ENCODE data around the gene MYBPC1. TPM values are rescaled to one million over a fixed set of nuclear protein-coding genes. Genes with fewer than 3 reads are reported as not detected.
"Not testable (repeated sequence)": the region's sequence is repeated elsewhere in the genome, so short reads cannot be mapped to it uniquely, and the experiment has no call there.

The MYBPC1 gene
- not detected for total RNA-seq

- ChIA-PET POLR2A (no interaction called here), CTCF (no interaction called here)
- H3K27me3 Mint-ChIP-seq = no peaks in the 10 kb centered on the region
- intact Hi-C loops (cut with micrococcal nuclease) = no loop called here
- H3K4me3 Mint-ChIP-seq = no peak within 1 kb of the TSS
- no peaks in the 10 kb centered on the region for H3K36me3 Mint-ChIP-seq
- no peaks in the 10 kb centered on the region for H3K4me1 Mint-ChIP-seq (ENCODE audit: low read depth)
- H3K9me3 Mint-ChIP-seq = no peaks in the 10 kb centered on the region
- DNase-seq = no peak
- H3K27ac Mint-ChIP-seq = no peak within 1 kb of the TSS
Observed at GRCh38 chr12:101594700-101595099, at the start of gene MYBPC1. Gene MYBPC1, plus strand, starts transcription at chr12:101594971. Its CDS starts 100 bp downstream, at chr12:101595071.

GRCh38 chr12:101551362-101552114 lies 43.2 kb upstream of the MYBPC1 start:
- Mint-ChIP-seq H3K9me3 (no peaks in the 10 kb centered on the region), H3K4me1 (ENCODE audit: low read depth) (no peaks in the 10 kb centered on the region), H3K4me3 (no peak overlapping the region), H3K36me3 (no peaks in the 10 kb centered on the region), H3K27ac (no peak overlapping the region), H3K27me3 (peaks cover 9% of the 10 kb centered on the region)
- no peak for DNase-seq
- POLR2A ChIA-PET = no interaction called here
- CTCF ChIA-PET = no interaction called here
- intact Hi-C loops (cut with micrococcal nuclease) = no loop called here

- Mint-ChIP-seq H3K27ac (no peak overlapping the region), H3K27me3 (peaks cover 9% of the 10 kb centered on the region), H3K4me1 (ENCODE audit: low read depth) (no peaks in the 10 kb centered on the region), H3K4me3 (no peak overlapping the region), H3K36me3 (no peaks in the 10 kb centered on the region), H3K9me3 (no peaks in the 10 kb centered on the region)
- ChIA-PET POLR2A (no interaction called here), CTCF (no interaction called here)
- intact Hi-C loops (cut with micrococcal nuclease) = no loop called here
- DNase-seq = no peak
Observed at GRCh38 chr12:101552277-101552676, 42.5 kb upstream of the MYBPC1 start.

GRCh38 chr12:101557094-101557493 lies 37.7 kb upstream of the MYBPC1 start:
- Mint-ChIP-seq H3K27ac (no peak overlapping the region), H3K9me3 (peaks cover 2% of the 10 kb centered on the region), H3K27me3 (peaks cover 10% of the 10 kb centered on the region), H3K4me3 (no peak overlapping the region), H3K4me1 (ENCODE audit: low read depth) (no peaks in the 10 kb centered on the region), H3K36me3 (no peaks in the 10 kb centered on the region)
- intact Hi-C loops (cut with micrococcal nuclease) = no loop called here
- POLR2A ChIA-PET = no interaction called here
- no peak for DNase-seq
- CTCF ChIA-PET = no interaction called here

GRCh38 chr12:101558726-101559125 lies 36.0 kb upstream of the MYBPC1 start:
- H3K4me3 Mint-ChIP-seq; DNase-seq; H3K4me1 Mint-ChIP-seq (ENCODE audit: low read depth); POLR2A ChIA-PET; intact Hi-C loops (cut with micrococcal nuclease); H3K36me3 Mint-ChIP-seq; H3K27ac Mint-ChIP-seq; H3K27me3 Mint-ChIP-seq; CTCF ChIA-PET; H3K9me3 Mint-ChIP-seq: not testable (repeated sequence)

- CTCF ChIA-PET = no interaction called here
- no peak for DNase-seq
- Mint-ChIP-seq H3K4me3 (no peak overlapping the region), H3K27ac (no peak overlapping the region), H3K36me3 (no peaks in the 10 kb centered on the region), H3K9me3 (peaks cover 2% of the 10 kb centered on the region), H3K4me1 (ENCODE audit: low read depth) (peaks cover 4% of the 10 kb centered on the region), H3K27me3 (peaks cover 10% of the 10 kb centered on the region)
- intact Hi-C loops (cut with micrococcal nuclease) = loop anchor here (10.0 kb wide), 2 partner anchors 148 to 272 kb away; partner anchors contain the start of gene GNPTAB
- POLR2A ChIA-PET = no interaction called here
Observed at GRCh38 chr12:101563212-101563611, 31.6 kb upstream of the MYBPC1 start.

- ChIA-PET POLR2A (no interaction called here), CTCF (no interaction called here)
- intact Hi-C loops (cut with micrococcal nuclease) = loop anchor here (10.0 kb wide), 2 partner anchors 150 to 270 kb away; partner anchors contain the start of gene GNPTAB
- H3K27ac Mint-ChIP-seq = no peak overlapping the region
- DNase-seq = no peak
- peaks cover 4% of the 10 kb centered on the region for H3K4me1 Mint-ChIP-seq (ENCODE audit: low read depth)
- H3K36me3 Mint-ChIP-seq = no peaks in the 10 kb centered on the region
- no peak overlapping the region for H3K4me3 Mint-ChIP-seq
- peaks cover 10% of the 10 kb centered on the region for H3K27me3 Mint-ChIP-seq
- H3K9me3 Mint-ChIP-seq = no peaks in the 10 kb centered on the region
Observed at GRCh38 chr12:101564912-101565311, 29.9 kb upstream of the MYBPC1 start.

- Mint-ChIP-seq H3K36me3 (no peaks in the 10 kb centered on the region), H3K27me3 (peaks cover 10% of the 10 kb centered on the region), H3K4me3 (no peak overlapping the region), H3K4me1 (ENCODE audit: low read depth) (peaks cover 4% of the 10 kb centered on the region), H3K27ac (no peak overlapping the region), H3K9me3 (no peaks in the 10 kb centered on the region)
- intact Hi-C loops (cut with micrococcal nuclease) = loop anchor here (10.0 kb wide), 2 partner anchors 152 to 268 kb away; partner anchors contain the start of gene GNPTAB
- CTCF ChIA-PET = interaction anchor here (1.3 kb wide), 1 partner anchor 193 kb away, joined by 3 read pairs; no protein-coding TSS in a partner anchor
- peak; percentile 31 for DNase-seq
- POLR2A ChIA-PET = no interaction called here
Observed at GRCh38 chr12:101566318-101566717, 28.5 kb upstream of the MYBPC1 start.

GRCh38 chr12:101567918-101568317 lies 26.9 kb upstream of the MYBPC1 start:
- H3K36me3 Mint-ChIP-seq = no peaks in the 10 kb centered on the region
- H3K27me3 Mint-ChIP-seq = peaks cover 7% of the 10 kb centered on the region
- no peak overlapping the region for H3K4me3 Mint-ChIP-seq
- CTCF ChIA-PET = no interaction called here
- intact Hi-C loops (cut with micrococcal nuclease) = loop anchor here (10.0 kb wide), 2 partner anchors 153 to 267 kb away; partner anchors contain the start of gene GNPTAB
- peaks cover 4% of the 10 kb centered on the region for H3K4me1 Mint-ChIP-seq (ENCODE audit: low read depth)
- no peaks in the 10 kb centered on the region for H3K9me3 Mint-ChIP-seq
- H3K27ac Mint-ChIP-seq = no peak overlapping the region
- DNase-seq = no peak
- POLR2A ChIA-PET = no interaction called here

- DNase-seq = no peak
- Mint-ChIP-seq H3K36me3 (no peaks in the 10 kb centered on the region), H3K9me3 (no peaks in the 10 kb centered on the region), H3K27ac (no peak overlapping the region), H3K4me3 (no peak overlapping the region), H3K27me3 (peaks cover 4% of the 10 kb centered on the region), H3K4me1 (ENCODE audit: low read depth) (peaks cover 4% of the 10 kb centered on the region)
- ChIA-PET POLR2A (no interaction called here), CTCF (no interaction called here)
- intact Hi-C loops (cut with micrococcal nuclease) = loop anchor here (10.0 kb wide), 1 partner anchor 185 kb away; no protein-coding TSS in a partner anchor
Observed at GRCh38 chr12:101570047-101570446, 24.7 kb upstream of the MYBPC1 start.

- POLR2A ChIA-PET = no interaction called here
- no peak for DNase-seq
- H3K27ac Mint-ChIP-seq = no peak overlapping the region
- H3K36me3 Mint-ChIP-seq = no peaks in the 10 kb centered on the region
- no peaks in the 10 kb centered on the region for H3K9me3 Mint-ChIP-seq
- CTCF ChIA-PET = no interaction called here
- H3K27me3 Mint-ChIP-seq = peaks cover 4% of the 10 kb centered on the region
- intact Hi-C loops (cut with micrococcal nuclease) = loop anchor here (10.0 kb wide), 1 partner anchor 184 kb away; no protein-coding TSS in a partner anchor
- H3K4me1 Mint-ChIP-seq (ENCODE audit: low read depth) = peaks cover 2% of the 10 kb centered on the region
- no peak overlapping the region for H3K4me3 Mint-ChIP-seq
Observed at GRCh38 chr12:101571105-101571504, 23.7 kb upstream of the MYBPC1 start.

GRCh38 chr12:101573743-101574142 lies 21.0 kb upstream of the MYBPC1 start:
- H3K4me1 Mint-ChIP-seq (ENCODE audit: low read depth) = no peaks in the 10 kb centered on the region
- intact Hi-C loops (cut with micrococcal nuclease) = loop anchor here (10.0 kb wide), 1 partner anchor 181 kb away; no protein-coding TSS in a partner anchor
- H3K4me3 Mint-ChIP-seq = no peak overlapping the region
- ChIA-PET CTCF (no interaction called here), POLR2A (no interaction called here)
- no peak for DNase-seq
- no peaks in the 10 kb centered on the region for H3K9me3 Mint-ChIP-seq
- no peaks in the 10 kb centered on the region for H3K36me3 Mint-ChIP-seq
- peaks cover 1% of the 10 kb centered on the region for H3K27me3 Mint-ChIP-seq
- no peak overlapping the region for H3K27ac Mint-ChIP-seq

- intact Hi-C loops (cut with micrococcal nuclease) = loop anchor here (10.0 kb wide), 1 partner anchor 176 kb away; no protein-coding TSS in a partner anchor
- Mint-ChIP-seq H3K27ac (no peak overlapping the region), H3K9me3 (no peaks in the 10 kb centered on the region), H3K4me1 (ENCODE audit: low read depth) (no peaks in the 10 kb centered on the region), H3K27me3 (peaks cover 7% of the 10 kb centered on the region), H3K36me3 (no peaks in the 10 kb centered on the region), H3K4me3 (no peak overlapping the region)
- ChIA-PET POLR2A (no interaction called here), CTCF (no interaction called here)
- no peak for DNase-seq
Observed at GRCh38 chr12:101578417-101578816, 16.4 kb upstream of the MYBPC1 start.
